GM19328 (cell line): ENCODE results near the gene PRF1.
"Not testable (repeated sequence)": the region's sequence is repeated elsewhere in the genome, so short reads cannot be mapped to it uniquely, and the experiment has no call there.

Source experiments
- ATAC-seq: cut with Tn5 transposase; IDR thresholded peaks from one replicate; pipeline ENCODE4 v1.9.1; 2021; ENCODE audit warnings: mild to moderate bottlenecking, moderate library complexity; ENCODE audit not compliant: unreplicated experiment

Gene PRF1

DNA sequence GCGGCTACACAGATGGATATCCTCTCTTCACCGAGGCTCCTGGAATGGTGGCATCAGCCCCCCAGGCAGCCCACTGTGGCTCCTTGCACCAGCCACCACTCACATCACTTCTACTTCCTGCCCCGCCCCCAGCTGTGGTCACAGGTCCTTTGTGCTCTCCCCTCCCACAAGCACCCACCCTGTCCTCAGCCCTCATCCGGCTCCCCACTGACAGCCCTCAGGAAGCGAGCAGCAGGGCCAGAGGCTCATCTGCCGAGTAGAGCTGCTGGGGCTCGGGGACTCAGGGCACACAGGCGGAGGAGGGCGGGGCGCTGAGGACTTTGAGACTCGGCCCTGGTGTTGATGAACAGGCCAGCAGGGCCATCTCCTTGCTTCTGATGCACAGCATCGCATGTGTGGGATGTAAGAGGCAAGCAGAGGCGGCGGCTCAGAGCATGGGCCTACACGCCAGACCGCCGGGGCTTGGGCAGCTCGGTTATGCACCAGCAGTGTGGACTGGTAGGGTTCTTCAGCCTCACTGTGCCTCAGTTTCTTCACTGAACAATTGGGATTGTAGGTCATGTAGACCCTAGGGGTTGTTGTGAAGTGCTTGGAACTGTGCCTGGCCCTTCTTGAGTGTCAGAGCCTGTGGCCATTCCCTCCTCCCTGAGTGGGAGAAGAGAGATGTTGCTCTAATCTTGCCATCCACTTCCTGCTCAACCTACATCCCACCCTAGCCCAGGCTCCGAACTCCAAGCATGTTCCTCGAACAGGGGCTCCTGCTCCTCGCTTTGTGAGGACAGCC is at the start of gene PRF1:
Gene PRF1 (minus strand): TSS at position 77 of the 784 bp plus-strand sequence. CDS start 1,839 bp downstream, outside the sequence.
- ATAC-seq: no peak

DNA sequence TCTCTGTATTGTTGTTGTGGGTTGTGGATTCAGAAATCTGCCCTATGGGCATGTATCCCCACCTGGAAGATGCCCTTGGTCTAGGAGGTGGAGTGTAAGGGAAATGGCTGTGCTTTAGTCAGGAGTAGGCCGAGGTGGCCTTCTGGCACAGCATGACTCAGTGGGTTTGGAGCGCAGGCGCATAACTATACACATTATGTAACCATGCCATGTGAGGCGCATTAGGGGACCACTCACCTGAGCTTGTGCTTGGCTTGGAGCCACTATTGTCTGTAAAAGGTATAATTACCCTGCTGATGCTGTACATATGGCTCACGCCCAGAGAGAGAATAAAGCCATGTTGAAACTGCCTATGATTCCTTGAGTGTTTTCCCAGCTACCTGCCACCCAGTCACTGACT is 49.1 kb upstream of the PRF1 start:
- no peak for ATAC-seq

DNA sequence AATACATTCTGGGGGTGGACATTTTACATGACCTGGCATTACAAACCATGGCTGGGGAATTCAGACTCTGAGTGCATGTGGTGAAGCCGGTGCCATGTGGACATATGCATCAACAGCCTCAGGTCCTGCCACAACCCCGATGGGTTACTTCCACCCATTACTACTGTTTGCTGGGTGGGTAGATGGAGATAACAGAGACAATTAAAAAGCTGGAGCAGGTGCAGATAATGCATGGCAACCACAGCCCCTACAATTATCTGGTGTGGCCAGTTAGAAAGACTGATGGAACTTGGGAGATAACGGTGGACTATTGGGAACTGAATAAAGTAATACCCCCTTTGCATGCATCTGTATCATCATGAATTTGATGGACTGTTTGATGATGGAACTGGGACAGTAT is 48.2 kb upstream of the PRF1 start:
- no peak for ATAC-seq

DNA sequence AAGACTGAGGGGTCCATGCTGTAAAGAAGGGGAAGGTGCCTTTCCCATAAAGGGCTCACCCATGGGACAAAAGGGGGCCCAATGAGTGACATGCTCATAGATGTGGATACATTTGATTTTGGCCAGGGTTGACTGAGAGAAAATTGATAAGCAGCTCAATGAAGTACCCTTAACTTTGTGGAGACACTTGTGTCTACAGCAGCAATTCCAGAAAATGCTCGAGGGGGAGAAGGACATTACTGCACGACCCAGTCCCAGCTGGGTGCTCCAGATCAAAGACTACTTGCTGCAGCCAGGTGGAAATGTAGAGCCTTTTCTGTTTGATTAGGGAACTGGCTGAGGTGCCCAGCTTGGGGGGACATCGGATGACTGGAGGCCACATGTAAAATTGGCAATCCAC is 47.6 kb upstream of the PRF1 start:
- ATAC-seq: no peak

DNA sequence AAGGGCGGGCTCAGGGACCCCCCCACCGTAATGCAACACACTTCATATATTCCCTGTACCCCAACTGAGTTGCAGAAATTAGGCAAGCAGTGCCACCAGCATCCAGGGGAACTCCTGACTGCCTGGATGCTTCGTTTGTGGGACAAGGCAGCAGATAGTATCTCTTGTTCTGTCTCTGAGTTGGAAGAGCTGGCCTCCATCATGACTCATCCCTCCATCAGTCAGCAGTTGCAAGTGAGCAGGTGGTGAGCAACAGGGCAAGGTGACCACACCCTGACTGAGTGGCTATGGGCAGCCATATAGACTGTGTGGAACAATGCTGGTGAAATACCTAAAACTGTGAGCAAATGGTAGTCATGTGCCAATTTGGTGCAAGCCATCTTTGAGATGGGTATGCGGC is 47.0 kb upstream of the PRF1 start:
- no peak for ATAC-seq

DNA sequence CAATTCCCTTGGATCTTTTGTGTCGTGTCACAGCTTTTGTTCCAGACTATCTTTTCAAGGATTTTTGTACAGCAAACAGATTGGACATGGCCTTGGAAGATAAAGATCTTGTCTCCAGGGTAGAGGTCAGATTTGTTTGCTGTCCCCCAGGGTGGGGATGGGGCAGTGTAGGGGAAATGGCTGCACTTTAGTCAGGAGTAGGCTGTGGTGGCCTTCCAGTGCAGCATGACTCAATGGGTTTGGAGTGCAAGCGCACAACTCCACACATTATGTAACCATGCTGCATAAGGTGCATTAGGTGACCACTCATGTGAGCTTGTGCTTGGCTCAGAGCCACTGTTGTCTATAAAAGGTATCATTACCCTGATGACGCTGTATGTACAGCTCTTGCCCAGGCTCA is 45.9 kb upstream of the PRF1 start:
- no peak for ATAC-seq

DNA sequence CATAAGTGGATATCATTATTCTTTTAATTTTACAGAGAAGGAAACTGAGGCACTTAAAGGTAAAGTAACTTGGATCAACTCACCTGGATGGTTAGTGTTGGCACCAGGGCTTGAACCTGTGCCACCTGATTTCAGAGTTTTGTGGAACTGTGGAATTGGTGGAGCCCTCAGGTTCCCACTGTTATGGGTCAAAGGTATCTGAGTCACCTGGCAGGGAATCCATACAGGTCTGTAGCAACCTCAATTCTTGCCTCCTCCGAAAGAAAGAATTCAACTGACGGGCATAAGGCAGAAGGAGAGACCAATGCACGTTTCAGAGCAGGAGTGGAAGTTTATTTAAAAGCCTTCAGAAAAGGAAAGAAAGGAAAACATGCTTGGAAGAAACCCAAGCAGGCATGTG is 44.5 kb upstream of the PRF1 start:
- ATAC-seq: no peak

DNA sequence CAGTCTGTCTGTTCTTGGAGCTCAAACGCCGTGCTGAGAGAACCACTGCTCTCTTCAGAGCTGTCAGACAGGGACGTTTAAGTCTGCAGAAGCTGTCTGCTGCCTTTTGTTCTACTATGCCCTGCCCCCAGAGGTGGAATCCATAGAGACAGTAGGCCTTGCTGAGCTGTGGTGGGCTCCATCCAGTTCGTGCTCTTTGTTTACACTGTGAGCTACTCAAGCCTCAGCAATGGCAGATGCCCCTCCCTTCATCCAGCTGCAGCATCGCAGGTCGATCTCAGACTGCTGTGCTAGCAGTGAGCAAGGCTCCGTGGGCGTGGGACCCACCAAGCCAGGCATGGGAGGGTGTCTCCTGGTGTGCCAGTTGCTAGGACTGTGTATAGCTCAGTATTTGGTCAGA is 42.4 kb upstream of the PRF1 start:
- not testable (repeated sequence) for ATAC-seq

DNA sequence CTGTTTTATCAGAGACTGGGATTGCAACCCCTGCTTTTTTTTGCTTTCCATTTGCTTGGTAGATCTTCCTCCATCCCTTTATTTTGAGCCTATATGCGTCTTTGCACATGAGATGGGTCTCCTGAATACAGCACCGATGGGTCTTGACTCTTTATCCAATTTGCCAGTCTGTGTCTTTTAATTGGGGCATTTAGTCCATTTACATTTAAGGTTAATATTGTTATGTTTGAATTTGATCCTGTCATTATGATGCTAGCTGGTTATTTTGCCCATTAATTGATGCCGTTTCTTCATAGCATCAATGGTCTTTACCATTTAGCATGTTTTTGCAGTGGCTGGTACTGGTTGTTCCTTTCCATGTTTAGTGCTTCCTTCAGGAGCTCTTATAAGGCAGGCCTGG is 40.7 kb upstream of the PRF1 start:
- ATAC-seq: not testable (repeated sequence)

DNA sequence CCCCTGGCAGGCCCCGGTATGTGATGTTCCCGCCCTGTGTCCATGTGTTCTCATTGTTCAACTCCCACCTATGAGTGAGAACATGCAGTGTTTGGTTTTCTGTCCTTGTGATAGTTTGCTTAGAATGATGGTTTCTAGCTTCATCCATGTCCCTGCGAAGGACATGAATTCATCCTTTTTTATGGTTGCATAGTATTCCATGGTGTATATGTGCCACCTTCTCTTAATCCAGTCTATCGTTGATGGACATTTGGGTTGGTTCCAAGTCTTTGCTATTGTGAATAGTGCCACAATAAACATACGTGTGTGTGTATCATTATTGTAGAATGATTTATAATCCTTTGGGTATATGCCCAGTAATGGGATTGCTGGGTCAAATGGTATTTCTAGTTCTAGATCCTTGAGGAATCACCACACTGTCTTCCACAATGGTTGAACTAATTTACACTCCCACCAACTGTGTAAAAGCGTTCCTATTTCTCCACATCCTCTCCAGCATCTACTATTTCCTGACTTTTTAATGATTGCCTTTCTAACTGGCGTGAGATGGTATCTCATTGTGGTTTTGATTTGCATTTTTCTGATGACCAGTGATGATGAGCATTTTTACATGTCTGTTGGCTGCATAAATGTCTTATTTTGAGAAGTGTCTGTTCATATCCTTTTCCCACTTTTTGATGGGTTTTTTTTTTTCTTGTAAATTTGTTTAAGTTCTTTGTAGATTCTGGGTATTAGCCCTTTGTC is 37.3 kb upstream of the PRF1 start:
- not testable (repeated sequence) for ATAC-seq

DNA sequence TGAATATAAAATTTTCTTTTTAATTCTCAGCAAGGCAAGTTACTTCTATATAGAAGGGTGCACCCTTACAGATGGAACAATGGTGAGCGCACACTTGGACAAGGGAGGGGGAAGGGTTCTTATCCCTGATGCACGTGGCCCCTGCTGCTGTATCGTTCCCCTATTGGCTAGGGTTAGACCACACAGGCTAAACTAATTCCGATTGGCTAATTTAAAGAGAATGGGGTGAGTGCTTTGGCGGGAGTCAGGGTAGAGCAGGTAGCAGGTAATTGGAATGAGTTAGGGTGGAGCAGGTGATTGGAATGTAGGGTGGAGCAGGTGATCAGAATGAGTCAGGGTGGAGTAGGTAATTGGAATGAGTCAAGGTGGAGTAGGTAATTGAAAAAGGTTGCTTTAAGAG is 32.0 kb upstream of the PRF1 start:
- not testable (repeated sequence) for ATAC-seq

DNA sequence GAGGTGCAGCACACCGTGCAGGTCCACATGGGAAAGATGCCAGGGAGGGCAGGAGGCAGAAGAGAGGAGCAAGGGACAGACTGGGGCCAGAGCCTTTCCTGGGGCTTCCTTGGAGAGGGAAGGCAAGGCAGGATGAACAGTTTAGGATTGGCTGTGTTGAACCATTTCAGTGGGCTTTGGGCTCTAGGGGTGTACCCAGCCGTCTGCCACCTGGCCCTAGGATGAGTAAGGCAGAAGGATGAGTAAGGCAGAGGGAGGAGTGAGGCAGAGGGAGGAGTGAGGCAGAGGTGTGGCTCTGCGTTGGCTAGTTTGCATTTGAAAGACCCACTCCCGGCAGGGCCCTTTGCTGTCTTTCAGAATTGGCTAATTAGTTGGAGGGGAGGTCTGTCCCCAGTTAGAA is 31.5 kb upstream of the PRF1 start:
- no peak for ATAC-seq

DNA sequence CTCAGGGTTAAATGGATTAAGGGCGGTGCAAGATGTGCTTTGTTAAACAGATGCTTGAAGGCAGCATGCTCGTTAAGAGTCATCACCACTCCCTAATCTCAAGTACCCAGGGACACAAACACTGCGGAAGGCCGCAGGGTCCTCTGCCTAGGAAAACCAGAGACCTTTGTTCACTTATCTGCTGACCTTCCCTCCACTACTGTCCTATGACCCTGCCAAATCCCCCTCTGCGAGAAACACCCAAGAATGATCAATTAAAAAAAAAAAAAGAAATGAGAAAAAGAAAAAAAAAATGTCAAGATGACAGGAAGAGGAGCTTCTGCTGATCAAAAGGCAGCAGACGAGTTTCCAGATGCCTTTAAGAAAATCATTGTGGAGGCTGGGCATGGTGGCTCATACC is 29.2 kb upstream of the PRF1 start:
- ATAC-seq: not testable (repeated sequence)

DNA sequence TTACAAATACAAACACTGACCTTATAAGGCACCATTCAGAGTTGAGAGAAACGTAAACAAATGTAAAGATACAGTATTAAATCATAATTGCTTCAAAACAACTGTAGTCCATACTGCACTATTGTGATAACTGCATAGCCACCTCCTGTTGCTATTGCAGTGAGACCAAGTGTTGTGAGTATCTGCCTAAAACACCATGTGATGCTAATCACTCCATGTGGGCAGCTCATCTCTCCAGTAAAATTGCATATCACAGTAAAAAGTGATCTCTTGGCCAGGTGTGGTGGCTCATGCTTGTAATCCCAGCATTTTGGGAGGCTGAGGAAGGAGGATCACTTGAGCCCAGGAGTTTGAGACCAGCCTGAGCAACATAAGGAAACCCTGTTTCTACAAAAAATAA is 26.8 kb upstream of the PRF1 start:
- no peak for ATAC-seq

DNA sequence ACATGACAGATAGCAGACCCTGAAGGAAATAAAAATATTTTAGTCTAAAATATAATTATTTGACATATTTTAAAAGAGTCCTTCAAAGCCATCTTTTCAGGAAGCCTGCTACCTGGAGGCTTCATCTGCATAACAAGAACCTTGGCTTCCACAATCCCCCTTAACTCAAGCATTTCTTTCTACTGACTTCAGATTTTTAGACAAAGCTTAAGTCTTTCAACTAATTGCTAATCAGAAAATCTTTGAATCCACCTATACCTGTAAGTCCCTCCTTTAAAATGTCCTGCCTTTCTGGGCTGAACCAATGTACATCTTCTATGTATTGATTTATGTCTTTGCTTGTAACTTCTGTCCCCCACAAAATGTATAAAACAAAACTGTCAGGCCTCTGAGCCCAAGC is 23.5 kb upstream of the PRF1 start:
- no peak for ATAC-seq

DNA sequence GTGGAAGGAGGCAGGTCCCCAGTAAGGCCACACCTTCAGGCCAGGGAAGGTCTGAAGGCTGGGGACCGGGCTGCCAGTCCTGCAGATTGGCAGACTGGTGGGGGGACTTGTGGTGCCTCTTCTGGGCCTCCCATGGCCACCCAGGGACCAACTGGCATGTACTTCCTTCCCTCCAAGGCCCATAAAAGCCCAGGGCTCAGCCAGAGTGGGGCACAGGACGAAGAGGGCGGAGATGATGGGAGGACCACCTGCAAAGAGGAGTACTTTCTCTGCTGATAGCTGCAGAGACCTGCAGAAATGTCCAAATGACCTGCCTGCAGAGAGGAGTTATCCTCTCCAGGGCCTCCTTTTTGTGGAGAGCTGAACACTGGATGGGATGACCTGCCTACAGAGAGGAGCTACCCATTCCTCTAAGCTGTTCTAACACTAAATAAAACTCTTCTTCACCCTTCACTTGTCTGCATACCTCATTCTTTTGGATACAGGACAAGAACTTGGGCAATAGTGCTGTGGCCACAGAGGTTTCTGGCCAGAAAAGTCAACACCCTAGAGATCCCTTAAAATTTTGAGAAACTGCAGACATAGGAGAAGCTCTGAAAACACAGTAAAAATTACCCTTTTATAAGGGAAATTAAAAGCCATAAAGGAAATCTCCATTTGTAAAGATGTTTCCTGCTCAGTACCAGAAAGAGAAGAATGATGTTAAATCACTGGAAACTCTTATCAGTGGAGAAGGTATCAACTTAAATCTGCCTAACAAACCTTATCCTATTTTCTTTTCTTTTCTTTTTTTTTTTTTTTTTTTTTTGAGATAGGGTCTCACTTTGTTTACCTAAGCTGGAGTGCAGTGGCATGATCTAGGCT is 20.7 kb upstream of the PRF1 start:
- ATAC-seq: no peak

DNA sequence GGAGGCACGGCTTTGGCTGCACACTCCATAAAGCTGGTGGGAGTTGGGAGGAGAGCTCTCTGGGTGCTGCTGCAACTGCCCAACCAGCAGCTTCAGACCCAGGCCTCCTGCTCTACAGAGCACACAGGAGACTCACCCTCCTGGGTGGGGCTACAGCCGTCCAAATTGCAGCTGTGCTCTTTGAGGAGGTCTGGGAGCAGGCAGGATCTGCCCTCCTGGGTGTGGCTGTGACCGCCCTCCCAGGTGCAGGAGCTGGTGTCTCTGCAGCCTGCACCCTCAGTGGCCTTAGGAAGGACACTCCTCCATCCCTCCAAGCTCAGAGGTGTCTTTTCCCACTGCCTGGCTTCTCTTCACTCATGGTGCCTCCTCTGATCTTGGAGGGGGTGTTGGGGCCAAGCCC is 20.0 kb upstream of the PRF1 start:
- ATAC-seq: no peak

DNA sequence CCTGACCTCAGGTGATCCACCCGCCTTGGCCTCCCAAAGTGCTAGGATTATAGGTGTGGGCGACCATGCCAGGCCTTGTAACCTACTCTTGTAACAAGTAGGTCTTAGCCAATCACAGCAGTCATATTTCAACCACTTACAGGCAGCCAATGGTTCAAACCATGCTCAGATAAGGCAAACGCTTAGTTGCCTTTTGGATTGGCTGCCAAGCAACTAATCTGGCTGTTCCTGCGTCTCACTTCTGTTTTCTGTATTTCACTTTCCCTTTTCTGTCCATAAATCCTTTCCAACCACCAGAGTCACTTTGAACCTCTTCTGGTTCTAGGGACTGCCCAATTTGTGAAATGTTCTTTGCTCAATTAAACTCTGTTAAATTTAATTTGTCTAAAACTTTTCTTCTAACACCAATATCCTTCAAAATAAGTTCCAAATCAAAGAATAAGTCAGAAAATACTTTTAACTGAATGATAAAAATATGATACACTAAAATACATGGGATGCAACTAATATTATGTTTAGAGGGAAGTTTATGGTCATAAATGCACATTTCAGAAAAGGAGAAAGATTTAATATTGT is 19.1 kb upstream of the PRF1 start:
- no peak for ATAC-seq

DNA sequence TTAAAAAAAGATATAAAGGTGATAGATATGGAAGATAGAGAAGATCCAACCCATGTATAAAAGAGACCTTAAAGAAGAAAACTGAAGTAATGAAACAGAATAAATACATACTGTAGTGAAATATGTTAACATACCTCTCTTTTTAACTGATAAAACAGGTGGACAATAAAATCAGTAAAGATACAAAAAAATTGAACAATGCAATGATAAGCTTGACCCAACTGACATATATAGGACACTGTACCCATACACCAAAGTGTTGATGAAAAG is 17.4 kb upstream of the PRF1 start:
- no peak for ATAC-seq

DNA sequence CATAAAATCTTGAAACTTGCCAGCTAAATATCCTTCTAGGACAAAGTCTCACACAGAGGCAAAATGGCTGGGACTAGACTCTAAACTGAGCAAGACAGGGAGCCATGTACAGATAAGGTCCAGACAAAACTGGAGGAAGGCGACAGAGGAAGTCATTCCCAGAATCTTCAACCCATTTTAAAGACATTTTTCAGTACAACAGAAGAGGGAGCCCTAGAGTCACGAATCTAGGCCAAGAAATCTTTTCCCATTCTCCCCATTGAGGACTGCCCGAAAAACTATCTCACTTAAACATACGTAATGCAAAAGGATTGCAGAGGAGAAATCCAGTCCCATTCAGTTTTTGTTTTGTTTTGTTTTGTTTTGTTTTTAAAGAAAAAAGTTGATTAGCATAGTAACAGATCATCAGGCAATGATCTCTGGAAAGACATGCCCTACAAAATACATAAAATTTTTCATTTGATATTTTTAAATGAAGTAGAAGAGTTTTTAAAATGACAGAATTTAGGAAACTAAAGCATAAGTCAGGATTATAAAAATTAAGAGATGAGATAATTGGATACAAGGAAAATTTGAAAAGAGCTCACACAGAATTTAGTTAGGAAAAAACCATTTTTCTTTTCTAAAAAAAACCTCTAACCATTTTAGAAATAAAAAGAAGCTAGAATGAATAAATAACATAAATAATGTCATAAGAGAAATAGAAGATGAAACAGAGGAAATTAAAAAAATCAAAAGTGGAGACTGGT is 16.9 kb upstream of the PRF1 start:
- no peak for ATAC-seq

DNA sequence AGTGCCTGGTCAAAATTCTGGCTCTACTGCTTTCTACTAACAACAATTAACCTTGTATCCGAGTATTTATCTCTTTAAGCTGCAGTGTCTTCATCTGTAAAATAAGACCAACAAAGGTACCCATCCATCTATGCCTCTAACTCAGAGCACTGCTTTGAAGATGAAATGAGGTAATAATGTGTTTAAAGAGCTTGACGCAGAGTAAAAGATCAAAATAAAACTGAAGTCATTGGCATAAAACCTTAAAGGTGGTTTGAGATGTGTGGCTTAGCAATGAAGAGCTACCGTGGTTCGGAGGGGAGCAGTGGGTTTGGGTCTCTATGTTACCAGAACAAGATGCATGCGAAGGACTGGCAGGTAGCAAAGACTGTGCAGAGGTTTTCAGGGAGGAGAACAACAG is 16.1 kb upstream of the PRF1 start:
- no peak for ATAC-seq
